DND-41 (cell line): ENCODE results near the gene PRPF40B.

Experiments
- ATAC-seq: fragments of 200-7000 bp; cut with Tn5 transposase; 3 replicates; pipeline ENCODE4 v1.9.1; 2021; ENCODE audit warnings: low read depth; ENCODE audit not compliant: insufficient read depth
- DNase-seq: peaks from one replicate; pipeline ENCODE4 v3.0.0-alpha.2; 2020
- H2AFZ ChIP-seq: 2 replicates; pipeline ENCODE4 v1.6.0; 2012; ENCODE audit warnings: low read depth, low read length
- H3K27ac ChIP-seq: 2 replicates; pipeline ENCODE4 v1.5.1; 2012; ENCODE audit warnings: low read length, inconsistent platforms
- H3K27me3 ChIP-seq: fragments of 200-600 bp; sonication (generic); 2 replicates; pipeline ENCODE4 v1.6.0; 2012; ENCODE audit warnings: low read length, mild to moderate bottlenecking, inconsistent platforms; ENCODE audit not compliant: insufficient read depth, poor library complexity
- H3K36me3 ChIP-seq: 2 replicates; pipeline ENCODE4 v1.5.1; 2012; ENCODE audit warnings: low read length, inconsistent platforms; ENCODE audit not compliant: insufficient read depth
- H3K4me1 ChIP-seq: 2 replicates; pipeline ENCODE4 v1.5.1; 2012; ENCODE audit warnings: mild to moderate bottlenecking, low read length; ENCODE audit not compliant: insufficient read depth
- H3K4me2 ChIP-seq: 2 replicates; pipeline ENCODE4 v1.6.0; 2012; ENCODE audit warnings: mild to moderate bottlenecking, moderate library complexity, low read length, inconsistent platforms; ENCODE audit not compliant: insufficient read depth
- H3K4me3 ChIP-seq, 2 experiments: fragments of 200-600 bp in 1 of 2; shearing (Covaris generic) in 1 of 2; 2 replicates each; pipeline ENCODE4 v1.5.1; 2012 to 2016; ENCODE audit warnings: inconsistent platforms in 2 of 2, low read length in 2 of 2, mild to moderate bottlenecking in 2 of 2, low read depth in 1 of 2, moderate library complexity in 1 of 2
- H3K79me2 ChIP-seq: 2 replicates; pipeline ENCODE4 v1.6.0; 2012; ENCODE audit warnings: low read length, inconsistent platforms; ENCODE audit not compliant: insufficient read depth
- H3K9ac ChIP-seq: 2 replicates; pipeline ENCODE4 v1.6.0; 2012; ENCODE audit warnings: low read depth, mild to moderate bottlenecking, inconsistent platforms, low read length, moderate library complexity
- H3K9me3 ChIP-seq: 2 replicates; pipeline ENCODE4 v1.5.1; 2012; ENCODE audit warnings: low read length, moderate library complexity, mild to moderate bottlenecking, inconsistent platforms; ENCODE audit not compliant: insufficient read depth, severe bottlenecking
- H4K20me1 ChIP-seq: 2 replicates; pipeline ENCODE4 v1.6.0; 2012; ENCODE audit warnings: low read length; ENCODE audit not compliant: insufficient read depth
- EZH2 ChIP-seq: IDR thresholded peaks from 3 replicates; pipeline ENCODE4 v1.6.1; 2012; ENCODE audit warnings: borderline replicate concordance, low read depth, mild to moderate bottlenecking, moderate library complexity, low read length, inconsistent platforms; ENCODE audit not compliant: severe bottlenecking
- TF ChIP-seq, protein P1 (sequence below): IDR thresholded peaks from 2 replicates; pipeline ENCODE4 v1.5.1; 2012; ENCODE audit warnings: borderline replicate concordance, low read length, moderate library complexity, mild to moderate bottlenecking; ENCODE audit not compliant: poor library complexity, severe bottlenecking; ENCODE audit errors: extremely low read depth

Gene PRPF40B

DNA sequence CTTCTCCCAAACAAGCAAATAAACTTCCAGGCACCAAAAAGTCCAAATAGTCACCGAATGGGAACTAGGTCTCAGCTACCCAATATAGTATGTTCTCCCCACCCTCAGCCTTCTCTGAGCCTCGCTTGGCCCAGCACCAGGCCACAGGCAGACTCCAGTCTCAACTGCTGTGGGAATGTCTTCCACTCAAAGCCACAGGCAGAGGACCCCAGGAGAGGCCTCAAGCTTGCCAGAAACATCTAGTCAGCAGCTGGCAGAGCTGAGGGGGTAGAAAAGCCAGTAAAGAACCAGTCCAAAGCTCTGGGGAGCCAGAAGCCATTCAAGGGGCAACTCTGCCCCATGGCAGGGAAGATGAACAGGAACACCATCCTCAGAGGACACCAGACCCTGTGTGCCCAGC is 42.0 kb downstream of the PRPF40B start:
- no peaks in the 10 kb centered on the region for H4K20me1 ChIP-seq
- H3K9me3 ChIP-seq = no peaks in the 10 kb centered on the region
- H3K4me1 ChIP-seq = peaks cover 42% of the 10 kb centered on the region
- no peak for TF ChIP-seq EZH2
- TF ChIP-seq, protein P1, sequence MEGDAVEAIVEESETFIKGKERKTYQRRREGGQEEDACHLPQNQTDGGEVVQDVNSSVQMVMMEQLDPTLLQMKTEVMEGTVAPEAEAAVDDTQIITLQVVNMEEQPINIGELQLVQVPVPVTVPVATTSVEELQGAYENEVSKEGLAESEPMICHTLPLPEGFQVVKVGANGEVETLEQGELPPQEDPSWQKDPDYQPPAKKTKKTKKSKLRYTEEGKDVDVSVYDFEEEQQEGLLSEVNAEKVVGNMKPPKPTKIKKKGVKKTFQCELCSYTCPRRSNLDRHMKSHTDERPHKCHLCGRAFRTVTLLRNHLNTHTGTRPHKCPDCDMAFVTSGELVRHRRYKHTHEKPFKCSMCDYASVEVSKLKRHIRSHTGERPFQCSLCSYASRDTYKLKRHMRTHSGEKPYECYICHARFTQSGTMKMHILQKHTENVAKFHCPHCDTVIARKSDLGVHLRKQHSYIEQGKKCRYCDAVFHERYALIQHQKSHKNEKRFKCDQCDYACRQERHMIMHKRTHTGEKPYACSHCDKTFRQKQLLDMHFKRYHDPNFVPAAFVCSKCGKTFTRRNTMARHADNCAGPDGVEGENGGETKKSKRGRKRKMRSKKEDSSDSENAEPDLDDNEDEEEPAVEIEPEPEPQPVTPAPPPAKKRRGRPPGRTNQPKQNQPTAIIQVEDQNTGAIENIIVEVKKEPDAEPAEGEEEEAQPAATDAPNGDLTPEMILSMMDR = no peak
- ATAC-seq (no peak), DNase-seq (no peak)
- H3K27me3 ChIP-seq = no peaks in the 10 kb centered on the region
- H2AFZ ChIP-seq = no peak overlapping the region
- no peak overlapping the region for H3K4me3 ChIP-seq
- no peak overlapping the region for H3K9ac ChIP-seq
- H3K36me3 ChIP-seq = peaks cover 19% of the 10 kb centered on the region
- H3K27ac ChIP-seq = peak overlapping the region; percentile 3; the same call in 1 of the 2 replicates
- peaks cover 14% of the 10 kb centered on the region for H3K79me2 ChIP-seq
- H3K4me2 ChIP-seq = no peak overlapping the region

DNA sequence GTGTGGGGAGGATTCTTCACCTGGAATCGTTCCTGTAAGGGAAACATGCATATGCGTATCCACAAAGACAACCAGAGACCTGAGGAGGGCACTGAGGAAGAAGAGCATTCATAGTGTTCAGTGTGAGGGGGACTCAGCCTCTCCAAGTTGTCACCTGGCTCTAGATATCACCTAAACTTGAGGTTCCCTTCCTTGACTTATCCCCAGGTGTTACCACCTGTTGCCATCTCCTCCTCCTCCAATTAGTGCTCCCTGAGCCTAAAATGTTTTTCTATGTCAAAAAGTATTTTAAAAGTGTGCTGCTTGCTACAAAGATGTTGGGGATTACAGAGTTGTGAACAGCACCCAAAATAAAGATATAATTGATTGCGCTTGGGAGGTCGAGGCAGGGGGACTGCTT is 42.8 kb downstream of the PRPF40B start:
- Histone ChIP-seq H2AFZ (no peak overlapping the region), H4K20me1 (no peaks in the 10 kb centered on the region), H3K36me3 (peaks cover 14% of the 10 kb centered on the region), H3K9ac (no peak overlapping the region), H3K79me2 (peaks cover 16% of the 10 kb centered on the region), H3K27ac (no peak overlapping the region), H3K4me2 (no peak overlapping the region), H3K27me3 (no peaks in the 10 kb centered on the region), H3K4me1 (peaks cover 50% of the 10 kb centered on the region), H3K9me3 (no peaks in the 10 kb centered on the region), H3K4me3 (no peak overlapping the region)
- ATAC-seq = no peak
- TF ChIP-seq, protein P1 = no peak
- no peak for TF ChIP-seq EZH2
- no peak for DNase-seq

DNA sequence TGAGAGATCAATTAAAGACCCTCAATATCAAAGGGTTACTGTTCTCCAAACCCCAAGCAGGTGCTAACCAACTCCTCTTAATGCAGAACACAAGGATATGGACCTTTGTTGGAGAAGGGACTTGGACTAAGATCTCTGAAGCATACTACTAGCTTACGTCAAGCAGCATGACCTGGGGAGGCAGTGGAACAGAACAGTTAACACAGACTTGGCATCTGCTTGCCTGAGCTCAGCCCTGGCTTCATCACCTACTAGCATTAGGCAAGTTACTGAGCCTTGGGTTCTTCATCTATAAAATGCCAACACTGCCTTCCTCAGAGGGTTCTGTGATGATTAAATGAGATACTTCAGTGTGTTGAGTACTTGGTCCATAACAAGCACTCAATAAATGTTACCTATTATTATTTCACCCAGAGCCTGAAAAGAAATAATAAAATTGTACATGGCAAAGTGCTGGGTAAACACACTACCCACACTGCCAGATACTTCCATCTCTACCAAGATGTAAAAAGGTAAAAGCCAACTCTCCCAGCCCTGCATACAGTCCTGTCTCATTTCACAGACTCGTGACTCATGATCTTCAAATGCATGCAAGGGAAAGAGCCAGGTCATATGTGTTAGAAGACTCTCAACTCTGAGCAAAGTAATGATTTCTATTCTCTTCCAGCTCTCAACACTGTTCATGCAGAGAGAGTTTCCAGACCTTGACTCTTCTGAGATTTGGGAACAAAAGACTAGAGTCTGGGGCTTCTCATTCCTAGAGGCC is 44.1 kb downstream of the PRPF40B start:
- no peak overlapping the region for H3K4me3 ChIP-seq
- no peak overlapping the region for H3K4me2 ChIP-seq
- no peak overlapping the region for H2AFZ ChIP-seq
- no peaks in the 10 kb centered on the region for H3K9me3 ChIP-seq
- H3K9ac ChIP-seq = no peak overlapping the region
- no peak for ATAC-seq
- H3K36me3 ChIP-seq = peaks cover 4% of the 10 kb centered on the region
- no peaks in the 10 kb centered on the region for H4K20me1 ChIP-seq
- H3K4me1 ChIP-seq = peaks cover 54% of the 10 kb centered on the region
- peaks cover 14% of the 10 kb centered on the region for H3K79me2 ChIP-seq
- H3K27me3 ChIP-seq = no peaks in the 10 kb centered on the region
- DNase-seq = no peak
- no peak overlapping the region for H3K27ac ChIP-seq
- no peak for TF ChIP-seq EZH2
- TF ChIP-seq, protein P1 = no peak
